Mesendoderm (in vitro differentiated cells): ENCODE results near the gene CELA3B.
"Not testable (repeated sequence)": the region's sequence is repeated elsewhere in the genome, so short reads cannot be mapped to it uniquely, and the experiment has no call there.

ENCODE experiments used
- DNase-seq: peaks from one replicate; pipeline ENCODE4 v3.0.0; 2013
- H2AK5ac ChIP-seq: 2 replicates; pipeline ENCODE4 v1.6.1; 2013; ENCODE audit warnings: low read length, inconsistent platforms
- H2BK120ac ChIP-seq: 2 replicates; pipeline ENCODE4 v1.6.1; 2013; ENCODE audit warnings: low read depth, mild to moderate bottlenecking, low read length, moderate library complexity, mixed read lengths
- H2BK15ac ChIP-seq: replicated peaks from 2 replicates; pipeline ENCODE4 v1.6.1; 2013; ENCODE audit warnings: low read depth, mild to moderate bottlenecking, moderate library complexity
- H2BK5ac ChIP-seq: 2 replicates; pipeline ENCODE4 v1.6.1; 2013; ENCODE audit warnings: low read length, inconsistent platforms
- H3K18ac ChIP-seq: 2 replicates; pipeline ENCODE4 v1.6.1; 2013; ENCODE audit warnings: mild to moderate bottlenecking, low read length, mixed read lengths
- H3K23ac ChIP-seq: one replicate; pipeline ENCODE4 v1.6.1; 2013; ENCODE audit warnings: low read length
- H3K27ac ChIP-seq: 2 replicates; pipeline ENCODE4 v1.5.1; 2013; ENCODE audit warnings: low read depth, mild to moderate bottlenecking, inconsistent platforms, low read length, moderate library complexity
- H3K27me3 ChIP-seq: 2 replicates; pipeline ENCODE4 v1.6.1; 2013; ENCODE audit warnings: low read length, control low read depth, mild to moderate bottlenecking, inconsistent platforms; ENCODE audit not compliant: insufficient read depth, poor library complexity
- H3K36me3 ChIP-seq: 2 replicates; pipeline ENCODE4 v1.6.1; 2013; ENCODE audit warnings: low read length, inconsistent platforms; ENCODE audit not compliant: control insufficient read depth, insufficient read depth
- H3K4ac ChIP-seq: one replicate; pipeline ENCODE4 v1.6.1; 2013; ENCODE audit warnings: low read depth, mild to moderate bottlenecking, low read length, moderate library complexity
- H3K4me1 ChIP-seq: 2 replicates; pipeline ENCODE4 v1.6.1; 2013; ENCODE audit warnings: low read depth, low read length, inconsistent platforms; ENCODE audit not compliant: control insufficient read depth
- H3K4me2 ChIP-seq: 2 replicates; pipeline ENCODE4 v1.6.1; 2013; ENCODE audit warnings: low read length
- H3K4me3 ChIP-seq: 2 replicates; pipeline ENCODE4 v1.5.1; 2013; ENCODE audit warnings: mild to moderate bottlenecking, low read length
- H3K56ac ChIP-seq: one replicate; pipeline ENCODE4 v1.6.1; 2013; ENCODE audit warnings: low read length
- H3K79me1 ChIP-seq: 2 replicates; pipeline ENCODE4 v1.6.1; 2013; ENCODE audit warnings: low read length, inconsistent platforms
- H3K79me2 ChIP-seq: 2 replicates; pipeline ENCODE4 v1.6.1; 2013; ENCODE audit warnings: mild to moderate bottlenecking, low read length; ENCODE audit not compliant: control insufficient read depth, insufficient read depth
- H3K9ac ChIP-seq: 2 replicates; pipeline ENCODE4 v1.6.1; 2013; ENCODE audit warnings: low read length, inconsistent platforms
- H4K5ac ChIP-seq: one replicate; pipeline ENCODE4 v1.6.1; 2013; ENCODE audit warnings: low read length
- H4K8ac ChIP-seq: one replicate; pipeline ENCODE4 v1.6.1; 2013; ENCODE audit warnings: low read depth, mild to moderate bottlenecking, control low read depth, low read length, moderate library complexity
- WGBS: extraction: QIAGEN DNeasy Blood & Tissue Kit; methylation state at CpG from one replicate; pipeline ENCODE4 v1.1.7; 2013; ENCODE audit warnings: low lambda C conversion rate, missing lambda C conversion rate; ENCODE audit not compliant: insufficient coverage; ENCODE audit errors: extremely low coverage; 5-methylcytosine and 5-hydroxymethylcytosine counted together

CELA3B gene

GRCh38 chr1:21941370-21941769, 35.5 kb upstream of the CELA3B start:
- Histone ChIP-seq H3K4me3 (no peak overlapping the region), H3K9ac (no peak overlapping the region), H3K4ac (no peak overlapping the region), H3K79me1 (no peaks in the 10 kb centered on the region), H2BK15ac (no peak overlapping the region), H2AK5ac (no peak overlapping the region), H3K27ac (no peak overlapping the region), H3K56ac (no peak overlapping the region), H3K27me3 (no peaks in the 10 kb centered on the region), H4K5ac (no peak overlapping the region), H3K23ac (no peak overlapping the region), H3K18ac (no peak overlapping the region), H3K4me1 (peaks cover 3% of the 10 kb centered on the region), H2BK120ac (no peak overlapping the region), H3K79me2 (peaks cover 4% of the 10 kb centered on the region), H3K36me3 (no peaks in the 10 kb centered on the region), H2BK5ac (no peak overlapping the region), H4K8ac (no peak overlapping the region), H3K4me2 (no peak overlapping the region)
- WGBS: no CpG with 5 or more reads among the region's 5 CpGs
- DNase-seq: no peak

- no peak overlapping the region for H3K4ac ChIP-seq
- peaks cover 3% of the 10 kb centered on the region for H3K4me1 ChIP-seq
- H3K23ac ChIP-seq: no peak overlapping the region
- H3K9ac ChIP-seq: no peak overlapping the region
- no peak overlapping the region for H4K5ac ChIP-seq
- no peak overlapping the region for H3K27ac ChIP-seq
- H2BK15ac ChIP-seq: no peak overlapping the region
- H3K79me2 ChIP-seq: no peaks in the 10 kb centered on the region
- H2AK5ac ChIP-seq: no peak overlapping the region
- no peak overlapping the region for H2BK5ac ChIP-seq
- H3K18ac ChIP-seq: no peak overlapping the region
- no peak overlapping the region for H2BK120ac ChIP-seq
- no peaks in the 10 kb centered on the region for H3K27me3 ChIP-seq
- no peaks in the 10 kb centered on the region for H3K79me1 ChIP-seq
- H3K56ac ChIP-seq: no peak overlapping the region
- H3K4me2 ChIP-seq: no peak overlapping the region
- no peak overlapping the region for H4K8ac ChIP-seq
- no peaks in the 10 kb centered on the region for H3K36me3 ChIP-seq
- DNase-seq: no peak
- WGBS: no CpG with 5 or more reads among the region's 10 CpGs
- H3K4me3 ChIP-seq: no peak overlapping the region
These were observed 34.4 kb upstream of the CELA3B start for GRCh38 chr1:21942464-21942863.

- H3K4ac ChIP-seq, H2BK15ac ChIP-seq, H3K79me2 ChIP-seq, H2AK5ac ChIP-seq, H3K4me2 ChIP-seq, H3K23ac ChIP-seq, H3K36me3 ChIP-seq, H3K18ac ChIP-seq, H3K4me3 ChIP-seq, H3K27me3 ChIP-seq, H4K5ac ChIP-seq, DNase-seq, H3K4me1 ChIP-seq, H2BK5ac ChIP-seq, H4K8ac ChIP-seq, H3K56ac ChIP-seq, H3K9ac ChIP-seq, H2BK120ac ChIP-seq, H3K27ac ChIP-seq, H3K79me1 ChIP-seq: not testable (repeated sequence)
- WGBS: no CpG with 5 or more reads among the region's 19 CpGs
These were observed 33.7 kb upstream of the CELA3B start for GRCh38 chr1:21942959-21943640.

GRCh38 chr1:21944733-21945073, 32.1 kb upstream of the CELA3B start:
- peak overlapping the region; percentile 40 for H3K4ac ChIP-seq
- no peaks in the 10 kb centered on the region for H3K27me3 ChIP-seq
- WGBS: no CpG with 5 or more reads among the region's 3 CpGs
- peak overlapping the region; percentile 79 for H2BK120ac ChIP-seq
- no peak overlapping the region for H4K5ac ChIP-seq
- H3K4me1 ChIP-seq: no peaks in the 10 kb centered on the region
- no peak overlapping the region for H4K8ac ChIP-seq
- H3K23ac ChIP-seq: no peak overlapping the region
- no peak overlapping the region for H2AK5ac ChIP-seq
- no peaks in the 10 kb centered on the region for H3K79me1 ChIP-seq
- no peak for DNase-seq
- no peaks in the 10 kb centered on the region for H3K79me2 ChIP-seq
- H3K36me3 ChIP-seq: no peaks in the 10 kb centered on the region
- no peak overlapping the region for H2BK15ac ChIP-seq
- peak overlapping the region; percentile 27 for H3K9ac ChIP-seq
- peak overlapping the region; percentile 92 for H3K27ac ChIP-seq
- no peak overlapping the region for H3K4me3 ChIP-seq
- peak overlapping the region; percentile 71 for H3K18ac ChIP-seq
- peak overlapping the region; percentile 17 for H3K56ac ChIP-seq
- no peak overlapping the region for H3K4me2 ChIP-seq
- H2BK5ac ChIP-seq: no peak overlapping the region

GRCh38 chr1:21946836-21947587, 29.8 kb upstream of the CELA3B start:
- Histone ChIP-seq H3K4me1 (no peaks in the 10 kb centered on the region), H3K9ac (no peak overlapping the region), H3K27ac (no peak overlapping the region), H3K4me3 (no peak overlapping the region), H3K79me1 (no peaks in the 10 kb centered on the region), H2BK120ac (no peak overlapping the region), H3K56ac (peak overlapping the region; percentile 35), H2AK5ac (no peak overlapping the region), H2BK5ac (no peak overlapping the region), H4K5ac (no peak overlapping the region), H3K36me3 (no peaks in the 10 kb centered on the region), H3K4ac (no peak overlapping the region), H2BK15ac (no peak overlapping the region), H3K18ac (no peak overlapping the region), H3K4me2 (no peak overlapping the region), H3K27me3 (no peaks in the 10 kb centered on the region), H4K8ac (no peak overlapping the region), H3K23ac (no peak overlapping the region), H3K79me2 (no peaks in the 10 kb centered on the region)
- no CpG with 5 or more reads among the region's 11 CpGs for WGBS
- peak; percentile 67 for DNase-seq
